Gastroesophageal sphincter (tissue), 3 donors: ENCODE results near the gene CNKSR3.

Source experiments
- CTCF ChIP-seq, 4 experiments: fragments of 200-600 bp in 2 of 4; fragments of 450-650 bp in 2 of 4; sonication (generic) in 1 of 4; IDR thresholded peaks; one replicate each; pipeline ENCODE4 v1.5.1; 2017 to 2019; ENCODE audit warnings: antibody characterized with exemption in 4 of 4, mild to moderate bottlenecking in 2 of 4, moderate library complexity in 2 of 4
- EP300 ChIP-seq: sonication (generic); formaldehyde crosslinking; IDR thresholded peaks from one replicate; pipeline ENCODE4 v1.6.1; 2017; ENCODE audit warnings: antibody characterized with exemption, mild to moderate bottlenecking
- POLR2A ChIP-seq, 2 donors: fragments of 450-650 bp; IDR thresholded peaks; one replicate each; pipeline ENCODE4 v1.6.1; 2017; ENCODE audit warnings: antibody characterized with exemption in 2 of 2, mild to moderate bottlenecking in 2 of 2, moderate library complexity in 1 of 2
- POLR2AphosphoS5 ChIP-seq: sonication (generic); formaldehyde crosslinking; IDR thresholded peaks from one replicate; pipeline ENCODE4 v1.6.1; 2017; ENCODE audit warnings: antibody characterized with exemption

DNA sequence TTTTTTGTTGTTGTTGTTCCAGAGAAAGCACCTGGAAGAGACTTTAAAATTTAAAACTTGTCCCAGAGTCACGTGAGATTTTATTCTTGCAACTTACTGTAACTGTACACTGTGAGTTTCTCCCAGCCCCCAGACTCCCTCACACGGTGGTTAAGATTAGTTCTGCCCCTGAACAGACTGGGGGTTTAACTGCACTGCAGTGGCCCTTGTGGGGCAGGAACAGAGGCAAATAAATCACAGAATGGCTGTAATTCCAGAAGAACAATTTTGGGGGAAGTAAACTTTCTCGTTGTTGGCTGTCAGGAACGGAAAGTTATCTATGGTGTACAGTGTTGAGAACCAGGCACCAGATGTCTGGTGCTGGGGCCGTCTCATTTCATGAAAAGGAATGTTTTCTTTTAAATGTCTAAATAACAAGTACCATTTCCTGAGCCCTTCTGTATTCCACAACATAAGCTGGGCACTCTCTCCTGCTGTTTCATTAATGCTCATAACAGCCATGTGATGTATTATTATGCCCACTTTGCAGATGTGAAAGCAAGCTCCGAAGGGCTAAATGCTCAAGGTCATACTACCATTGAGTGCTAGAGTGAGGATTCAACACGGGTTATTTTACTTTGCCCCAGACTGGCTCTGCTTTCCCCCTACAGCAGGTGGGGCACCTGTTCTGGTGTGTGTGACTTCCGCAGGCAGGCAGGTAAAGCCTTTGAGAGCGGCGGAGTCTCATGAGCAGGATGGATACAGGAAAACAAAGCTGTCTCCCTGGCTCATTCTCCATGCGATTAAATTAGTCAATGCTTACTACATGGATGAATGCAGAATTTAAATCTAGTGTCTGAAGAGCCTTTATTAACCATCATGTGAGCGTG is 30.5 kb downstream of the CNKSR3 start:
- TF ChIP-seq EP300 (no peak), POLR2A (IDR thresholded peaks at IDR 0.05) (no peak), CTCF (IDR thresholded peaks at IDR 0.05) (no peak), POLR2AphosphoS5 (no peak)
